SK-N-SH (cell line): ENCODE measurements around the gene ARPC5. TPM values are rescaled to one million over a fixed set of nuclear protein-coding genes. Genes with fewer than 3 reads are reported as not detected.

Source experiments
- CTCF ChIA-PET: fragments of 300-600, 350-600 bp; formaldehyde crosslinking; extraction: SDS; loops from one replicate; lab custom pipeline; 2021; lab: Yijun Ruan, JAX
- POLR2A ChIA-PET: fragments of 350-600 bp; sonication (Branson Sonifier 250); formaldehyde crosslinking; extraction: SDS; loops from one replicate; lab custom pipeline; 2020; ENCODE audit warnings: antibody characterized with exemption, inconsistent platforms; lab: Yijun Ruan, JAX
- DNase-seq: peaks from one replicate; pipeline ENCODE4 v3.0.0; 2012
- H2AFZ ChIP-seq: fragments of 200-600 bp; sonication (generic); 2 replicates; pipeline ENCODE4 v1.8.1; 2016; ENCODE audit warnings: antibody characterized with exemption, mild to moderate bottlenecking, low read depth
- H3F3A ChIP-seq: fragments of 200-600 bp; sonication (generic); replicated peaks from 2 replicates; pipeline ENCODE3; 2016; ENCODE audit warnings: antibody characterized with exemption, mild to moderate bottlenecking; ENCODE audit not compliant: insufficient read depth
- H3K27ac ChIP-seq, 2 experiments: fragments of 200-500 bp in 1 of 2; fragments of 200-600 bp in 1 of 2; sonication (Bioruptor generic) in 1 of 2; sonication (generic), shearing (Covaris generic) in 1 of 2; 2 replicates each; pipeline versions ENCODE4 v1.5.1 to v1.6.1; 2014 to 2016; ENCODE audit warnings: low read depth in 2 of 2, inconsistent platforms in 1 of 2, low read length in 1 of 2, mild to moderate bottlenecking in 1 of 2, mixed read lengths in 1 of 2
- H3K27me3 ChIP-seq: fragments of 200-600 bp; sonication (generic), shearing (Covaris generic); 2 replicates; pipeline ENCODE4 v1.6.1; 2016; ENCODE audit warnings: mixed run types; ENCODE audit not compliant: insufficient read depth
- H3K36me3 ChIP-seq, 2 experiments: fragments of 200-500 bp in 1 of 2; fragments of 200-600 bp in 1 of 2; sonication (Bioruptor generic) in 1 of 2; sonication (generic) in 1 of 2; replicated peaks in 1 of 2; 2 replicates each; pipeline versions ENCODE3 to v1.5.1; 2014 to 2016; ENCODE audit warnings: low read length in 1 of 2, mild to moderate bottlenecking in 1 of 2; ENCODE audit not compliant: insufficient read depth in 2 of 2, control insufficient read depth in 1 of 2
- H3K4me1 ChIP-seq, 2 experiments: fragments of 200-500 bp in 1 of 2; fragments of 200-600 bp in 1 of 2; sonication (Bioruptor generic) in 1 of 2; sonication (generic), shearing (Covaris generic) in 1 of 2; 2 replicates each; pipeline versions ENCODE4 v1.5.1 to v1.6.1; 2014 to 2016; ENCODE audit warnings: low read depth in 1 of 2, low read length in 1 of 2, mixed run types in 1 of 2; ENCODE audit not compliant: insufficient read depth in 2 of 2, control insufficient read depth in 1 of 2
- H3K4me2 ChIP-seq: fragments of 200-600 bp; sonication (generic), shearing (Covaris generic); 2 replicates; pipeline ENCODE4 v1.6.1; 2017; ENCODE audit warnings: mixed run types
- H3K4me3 ChIP-seq, 2 experiments: fragments of 200-500 bp in 1 of 2; fragments of 200-600 bp in 1 of 2; sonication (Bioruptor generic) in 1 of 2; sonication (generic), shearing (Covaris generic) in 1 of 2; 2 replicates each; pipeline versions ENCODE4 v1.5.1 to v1.8.1; 2014 to 2016; ENCODE audit warnings: low read depth in 2 of 2, inconsistent platforms in 1 of 2, low read length in 1 of 2, mild to moderate bottlenecking in 1 of 2, mixed read lengths in 1 of 2, moderate library complexity in 1 of 2
- H3K79me2 ChIP-seq: fragments of 200-600 bp; sonication (generic); 2 replicates; pipeline ENCODE4 v1.8.1; 2017; ENCODE audit warnings: mild to moderate bottlenecking; ENCODE audit not compliant: insufficient read depth
- H3K9ac ChIP-seq: fragments of 200-600 bp; sonication (generic); 2 replicates; pipeline ENCODE4 v1.6.1; 2017; ENCODE audit warnings: mixed run types
- H3K9me2 ChIP-seq: fragments of 200-600 bp; sonication (generic); 2 replicates; pipeline ENCODE4 v1.6.1; 2017; ENCODE audit warnings: mixed run types
- H3K9me3 ChIP-seq: fragments of 200-600 bp; sonication (generic); 2 replicates; pipeline ENCODE4 v1.6.1; 2017; ENCODE audit warnings: mixed run types, mild to moderate bottlenecking, moderate library complexity
- H4K20me1 ChIP-seq: fragments of 200-600 bp; sonication (generic); 2 replicates; pipeline ENCODE4 v1.6.1; 2017; ENCODE audit warnings: mild to moderate bottlenecking, mixed run types; ENCODE audit not compliant: insufficient read depth
- CHD2 ChIP-seq: fragments of 150-350 bp; IDR thresholded peaks from 2 replicates; pipeline ENCODE4 v1.6.1; 2018; ENCODE audit warnings: low read length; ENCODE audit not compliant: partially characterized antibody
- ELF1 ChIP-seq: IDR thresholded peaks from 2 replicates; pipeline ENCODE4 v1.4.0; 2012
- EZH2phosphoT487 ChIP-seq: fragments of 200-600 bp; sonication (generic); IDR thresholded peaks from 2 replicates; pipeline ENCODE4 v1.6.1; 2017; ENCODE audit warnings: low read depth, mixed run types, mild to moderate bottlenecking, antibody characterized with exemption, moderate library complexity, borderline replicate concordance
- FOXM1 ChIP-seq: IDR thresholded peaks from 2 replicates; pipeline ENCODE4 v1.4.0; 2012; ENCODE audit warnings: low read depth, mild to moderate bottlenecking
- GABPA ChIP-seq: IDR thresholded peaks from 2 replicates; pipeline ENCODE4 v1.4.0; 2012; ENCODE audit warnings: low read depth, mild to moderate bottlenecking
- GATA2 ChIP-seq: sonication (generic); formaldehyde crosslinking; IDR thresholded peaks from 2 replicates; pipeline ENCODE4 v1.5.0; 2020; ENCODE audit warnings: mild to moderate bottlenecking, missing genetic modification reagents
- MXI1 ChIP-seq: IDR thresholded peaks from 2 replicates; pipeline ENCODE4 v1.6.1; 2012; ENCODE audit warnings: mild to moderate bottlenecking, low read depth, low read length, improper control_type of control experiment
- NFIC ChIP-seq: IDR thresholded peaks from 2 replicates; pipeline ENCODE4 v1.4.0; 2012; ENCODE audit warnings: borderline replicate concordance
- NRF1 ChIP-seq: IDR thresholded peaks from 2 replicates; pipeline ENCODE4 v1.6.1; 2012; ENCODE audit warnings: low read depth, mild to moderate bottlenecking, low read length
- POLR2AphosphoS5 ChIP-seq: IDR thresholded peaks from 2 replicates; pipeline ENCODE4 v1.6.1; 2012; ENCODE audit warnings: low read depth, low read length
- RAD21 ChIP-seq: IDR thresholded peaks from 2 replicates; pipeline ENCODE4 v1.6.1; 2012; ENCODE audit warnings: mild to moderate bottlenecking, low read length
- RFX5 ChIP-seq: IDR thresholded peaks from 2 replicates; pipeline ENCODE4 v1.6.1; 2012; ENCODE audit warnings: mild to moderate bottlenecking, improper control_type of control experiment, low read length
- RXRA ChIP-seq: IDR thresholded peaks from 2 replicates; pipeline ENCODE4 v1.4.0; 2012; ENCODE audit warnings: low read depth, mild to moderate bottlenecking, borderline replicate concordance
- SMC3 ChIP-seq: IDR thresholded peaks from 2 replicates; pipeline ENCODE4 v1.6.1; 2012; ENCODE audit warnings: low read depth, low read length, improper control_type of control experiment
- WGBS: methylation state at CpG from one replicate; pipeline ENCODE4 v1.1.6; 2017; ENCODE audit warnings: low lambda C conversion rate; 5-methylcytosine and 5-hydroxymethylcytosine counted together
- polyA plus RNA-seq, 3 experiments: library from polyadenylated mRNA; depleted of rRNA; stranded (reverse); fragments of >200 nt; gene quantifications; 2 replicates each; pipeline ENCODE4 v1.2.3, GENCODE V29; 2012
- TF ChIP-seq, protein P1 (sequence below): IDR thresholded peaks from 2 replicates; pipeline ENCODE4 v1.6.1; 2012; ENCODE audit warnings: mild to moderate bottlenecking, low read depth, low read length, moderate library complexity
- TF ChIP-seq, protein P2 (sequence below): fragments of 200-600 bp; sonication (generic); IDR thresholded peaks from 2 replicates; pipeline ENCODE4 v1.6.1; 2017; ENCODE audit warnings: antibody characterized with exemption, mild to moderate bottlenecking, moderate library complexity
- TF ChIP-seq, protein P3 (sequence below): fragments of 150-350 bp; IDR thresholded peaks from 2 replicates; pipeline ENCODE4 v1.6.1; 2017; ENCODE audit warnings: antibody characterized with exemption, low read length, low read depth, borderline replicate concordance
- TF ChIP-seq, protein P4 (sequence below): IDR thresholded peaks from 2 replicates; pipeline ENCODE4 v1.4.0; 2012; ENCODE audit warnings: low read depth, borderline replicate concordance
- TF ChIP-seq, protein P5 (sequence below): IDR thresholded peaks from 2 replicates; pipeline ENCODE4 v1.4.0; 2012; ENCODE audit warnings: low read depth, borderline replicate concordance

Gene ARPC5
- polyA plus RNA-seq, 1 of the 3 experiments (the other 2 are of a cell fraction) = 66.8 TPM

DNA sequence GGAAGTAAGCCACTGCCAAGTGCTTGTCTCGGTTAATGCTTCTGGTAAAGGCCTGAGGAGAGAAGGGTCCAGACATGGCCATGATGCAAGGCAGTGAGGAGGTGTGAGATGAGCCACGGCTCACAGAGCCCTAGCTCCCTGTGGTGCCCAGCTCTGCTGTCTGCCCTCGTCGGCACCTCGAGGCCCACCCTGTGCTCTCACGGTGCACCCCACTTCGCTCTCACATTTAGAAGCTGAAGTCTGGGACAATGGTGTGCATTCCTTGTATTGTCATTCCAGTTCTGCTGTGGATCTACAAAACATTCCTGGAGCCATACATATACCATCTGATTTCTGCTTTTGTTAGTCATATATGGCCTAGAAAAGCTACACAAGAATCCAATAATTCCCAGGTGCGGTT is 48.7 kb downstream of the ARPC5 start:
- no peak overlapping the region for H3K9ac ChIP-seq
- POLR2A ChIA-PET = no interaction called here
- H3K9me3 ChIP-seq = no peaks in the 10 kb centered on the region
- no peak overlapping the region for H3K4me2 ChIP-seq
- no peak overlapping the region for H2AFZ ChIP-seq
- CTCF ChIA-PET = interaction anchor here (1.8 kb wide), 1 partner anchor 113 kb away, joined by 3 read pairs; no protein-coding TSS in a partner anchor
- no peak overlapping the region for H3K4me3 ChIP-seq
- no peaks in the 10 kb centered on the region for H3K36me3 ChIP-seq
- TF ChIP-seq RAD21 = no peak
- TF ChIP-seq, protein P1, sequence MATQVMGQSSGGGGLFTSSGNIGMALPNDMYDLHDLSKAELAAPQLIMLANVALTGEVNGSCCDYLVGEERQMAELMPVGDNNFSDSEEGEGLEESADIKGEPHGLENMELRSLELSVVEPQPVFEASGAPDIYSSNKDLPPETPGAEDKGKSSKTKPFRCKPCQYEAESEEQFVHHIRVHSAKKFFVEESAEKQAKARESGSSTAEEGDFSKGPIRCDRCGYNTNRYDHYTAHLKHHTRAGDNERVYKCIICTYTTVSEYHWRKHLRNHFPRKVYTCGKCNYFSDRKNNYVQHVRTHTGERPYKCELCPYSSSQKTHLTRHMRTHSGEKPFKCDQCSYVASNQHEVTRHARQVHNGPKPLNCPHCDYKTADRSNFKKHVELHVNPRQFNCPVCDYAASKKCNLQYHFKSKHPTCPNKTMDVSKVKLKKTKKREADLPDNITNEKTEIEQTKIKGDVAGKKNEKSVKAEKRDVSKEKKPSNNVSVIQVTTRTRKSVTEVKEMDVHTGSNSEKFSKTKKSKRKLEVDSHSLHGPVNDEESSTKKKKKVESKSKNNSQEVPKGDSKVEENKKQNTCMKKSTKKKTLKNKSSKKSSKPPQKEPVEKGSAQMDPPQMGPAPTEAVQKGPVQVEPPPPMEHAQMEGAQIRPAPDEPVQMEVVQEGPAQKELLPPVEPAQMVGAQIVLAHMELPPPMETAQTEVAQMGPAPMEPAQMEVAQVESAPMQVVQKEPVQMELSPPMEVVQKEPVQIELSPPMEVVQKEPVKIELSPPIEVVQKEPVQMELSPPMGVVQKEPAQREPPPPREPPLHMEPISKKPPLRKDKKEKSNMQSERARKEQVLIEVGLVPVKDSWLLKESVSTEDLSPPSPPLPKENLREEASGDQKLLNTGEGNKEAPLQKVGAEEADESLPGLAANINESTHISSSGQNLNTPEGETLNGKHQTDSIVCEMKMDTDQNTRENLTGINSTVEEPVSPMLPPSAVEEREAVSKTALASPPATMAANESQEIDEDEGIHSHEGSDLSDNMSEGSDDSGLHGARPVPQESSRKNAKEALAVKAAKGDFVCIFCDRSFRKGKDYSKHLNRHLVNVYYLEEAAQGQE = no peak
- no peak for TF ChIP-seq MXI1
- no peak for TF ChIP-seq GATA2 (CRISPR knock-in tag)
- TF ChIP-seq EZH2phosphoT487 = no peak
- TF ChIP-seq RFX5 = no peak
- TF ChIP-seq, protein P2, sequence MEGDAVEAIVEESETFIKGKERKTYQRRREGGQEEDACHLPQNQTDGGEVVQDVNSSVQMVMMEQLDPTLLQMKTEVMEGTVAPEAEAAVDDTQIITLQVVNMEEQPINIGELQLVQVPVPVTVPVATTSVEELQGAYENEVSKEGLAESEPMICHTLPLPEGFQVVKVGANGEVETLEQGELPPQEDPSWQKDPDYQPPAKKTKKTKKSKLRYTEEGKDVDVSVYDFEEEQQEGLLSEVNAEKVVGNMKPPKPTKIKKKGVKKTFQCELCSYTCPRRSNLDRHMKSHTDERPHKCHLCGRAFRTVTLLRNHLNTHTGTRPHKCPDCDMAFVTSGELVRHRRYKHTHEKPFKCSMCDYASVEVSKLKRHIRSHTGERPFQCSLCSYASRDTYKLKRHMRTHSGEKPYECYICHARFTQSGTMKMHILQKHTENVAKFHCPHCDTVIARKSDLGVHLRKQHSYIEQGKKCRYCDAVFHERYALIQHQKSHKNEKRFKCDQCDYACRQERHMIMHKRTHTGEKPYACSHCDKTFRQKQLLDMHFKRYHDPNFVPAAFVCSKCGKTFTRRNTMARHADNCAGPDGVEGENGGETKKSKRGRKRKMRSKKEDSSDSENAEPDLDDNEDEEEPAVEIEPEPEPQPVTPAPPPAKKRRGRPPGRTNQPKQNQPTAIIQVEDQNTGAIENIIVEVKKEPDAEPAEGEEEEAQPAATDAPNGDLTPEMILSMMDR = no peak
- no peak for TF ChIP-seq POLR2AphosphoS5
- TF ChIP-seq, protein P3, sequence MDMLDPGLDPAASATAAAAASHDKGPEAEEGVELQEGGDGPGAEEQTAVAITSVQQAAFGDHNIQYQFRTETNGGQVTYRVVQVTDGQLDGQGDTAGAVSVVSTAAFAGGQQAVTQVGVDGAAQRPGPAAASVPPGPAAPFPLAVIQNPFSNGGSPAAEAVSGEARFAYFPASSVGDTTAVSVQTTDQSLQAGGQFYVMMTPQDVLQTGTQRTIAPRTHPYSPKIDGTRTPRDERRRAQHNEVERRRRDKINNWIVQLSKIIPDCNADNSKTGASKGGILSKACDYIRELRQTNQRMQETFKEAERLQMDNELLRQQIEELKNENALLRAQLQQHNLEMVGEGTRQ = no peak
- TF ChIP-seq NRF1 = no peak
- TF ChIP-seq, protein P4, sequence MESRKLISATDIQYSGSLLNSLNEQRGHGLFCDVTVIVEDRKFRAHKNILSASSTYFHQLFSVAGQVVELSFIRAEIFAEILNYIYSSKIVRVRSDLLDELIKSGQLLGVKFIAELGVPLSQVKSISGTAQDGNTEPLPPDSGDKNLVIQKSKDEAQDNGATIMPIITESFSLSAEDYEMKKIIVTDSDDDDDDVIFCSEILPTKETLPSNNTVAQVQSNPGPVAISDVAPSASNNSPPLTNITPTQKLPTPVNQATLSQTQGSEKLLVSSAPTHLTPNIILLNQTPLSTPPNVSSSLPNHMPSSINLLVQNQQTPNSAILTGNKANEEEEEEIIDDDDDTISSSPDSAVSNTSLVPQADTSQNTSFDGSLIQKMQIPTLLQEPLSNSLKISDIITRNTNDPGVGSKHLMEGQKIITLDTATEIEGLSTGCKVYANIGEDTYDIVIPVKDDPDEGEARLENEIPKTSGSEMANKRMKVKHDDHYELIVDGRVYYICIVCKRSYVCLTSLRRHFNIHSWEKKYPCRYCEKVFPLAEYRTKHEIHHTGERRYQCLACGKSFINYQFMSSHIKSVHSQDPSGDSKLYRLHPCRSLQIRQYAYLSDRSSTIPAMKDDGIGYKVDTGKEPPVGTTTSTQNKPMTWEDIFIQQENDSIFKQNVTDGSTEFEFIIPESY = no peak
- no peak for TF ChIP-seq GABPA
- TF ChIP-seq CHD2 = no peak
- no peak for TF ChIP-seq ELF1
- TF ChIP-seq FOXM1 = no peak
- no peak for TF ChIP-seq NFIC
- TF ChIP-seq RXRA = no peak
- TF ChIP-seq SMC3 = no peak
- TF ChIP-seq, protein P5, sequence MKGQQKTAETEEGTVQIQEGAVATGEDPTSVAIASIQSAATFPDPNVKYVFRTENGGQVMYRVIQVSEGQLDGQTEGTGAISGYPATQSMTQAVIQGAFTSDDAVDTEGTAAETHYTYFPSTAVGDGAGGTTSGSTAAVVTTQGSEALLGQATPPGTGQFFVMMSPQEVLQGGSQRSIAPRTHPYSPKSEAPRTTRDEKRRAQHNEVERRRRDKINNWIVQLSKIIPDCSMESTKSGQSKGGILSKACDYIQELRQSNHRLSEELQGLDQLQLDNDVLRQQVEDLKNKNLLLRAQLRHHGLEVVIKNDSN = no peak
- TF ChIP-seq, all 33 proteins: peak for 0
- H3K4me1 ChIP-seq = no peaks in the 10 kb centered on the region
- H3K27ac ChIP-seq = no peak overlapping the region
- no peaks in the 10 kb centered on the region for H3K79me2 ChIP-seq
- H3K9me2 ChIP-seq = no peaks in the 10 kb centered on the region
- WGBS = 90% methylated on average over 7 of the region's 8 CpGs
- DNase-seq = no peak
- no peaks in the 10 kb centered on the region for H3F3A ChIP-seq
- H4K20me1 ChIP-seq = no peaks in the 10 kb centered on the region
- no peaks in the 10 kb centered on the region for H3K27me3 ChIP-seq
